Activated CD4-positive, alpha-beta T cell treated with anti-CD3 and anti-CD28 coated beads, Interleukin-2, amount 10 ng/mL, durations not matched to agents 7 days and 5 days (primary cell): ENCODE data around the gene PDE4D. TPM values are rescaled to one million over a fixed set of nuclear protein-coding genes. Genes with fewer than 3 reads are reported as not detected.

Source experiments
- CTCF ChIA-PET: fragments of 350-600 bp; sonication (Branson Sonifier 250); formaldehyde crosslinking; loops from one replicate; lab custom pipeline; 2021; ENCODE audit warnings: antibody characterized with exemption; lab: Charles Lee
- POLR2A ChIA-PET: fragments of 350-600 bp; sonication (Branson Sonifier 250); formaldehyde crosslinking; loops from one replicate; lab custom pipeline; 2021; ENCODE audit warnings: antibody characterized with exemption; lab: Charles Lee
- DNase-seq: peaks from one replicate; pipeline ENCODE4 v3.0.0-alpha.2; 2020
- H3K27ac Mint-ChIP-seq: one replicate; pipeline ENCODE4 v1.8.0; 2021; ENCODE audit warnings: mild to moderate bottlenecking, moderate library complexity, mixed read lengths
- H3K27me3 Mint-ChIP-seq: one replicate; pipeline ENCODE4 v1.8.0; 2021; ENCODE audit warnings: mixed read lengths
- H3K36me3 Mint-ChIP-seq: one replicate; pipeline ENCODE4 v1.8.0; 2021; ENCODE audit warnings: low read depth, mixed read lengths
- H3K4me1 Mint-ChIP-seq: one replicate; pipeline ENCODE4 v1.8.0; 2021; ENCODE audit warnings: mixed read lengths
- H3K4me3 Mint-ChIP-seq: one replicate; pipeline ENCODE4 v1.8.0; 2021; ENCODE audit warnings: mild to moderate bottlenecking, moderate library complexity, mixed read lengths
- H3K9me3 Mint-ChIP-seq: one replicate; pipeline ENCODE4 v1.8.0; 2021; ENCODE audit warnings: mixed read lengths
- total RNA-seq, 2 experiments: library from RNA; stranded (reverse); gene quantifications; one replicate each; pipeline ENCODE4 v1.2.3, GENCODE V29; 2021

Gene PDE4D
- total RNA-seq, 2 experiments from 2014 or later = 62.0 to 67.8 TPM

- CTCF ChIA-PET = interaction anchor here (1.6 kb wide), 1 partner anchor 13 kb away, joined by 6 read pairs; no protein-coding TSS in a partner anchor
- DNase-seq = no peak
- no peak overlapping the region for H3K27ac Mint-ChIP-seq
- no peaks in the 10 kb centered on the region for H3K9me3 Mint-ChIP-seq
- no peak overlapping the region for H3K4me3 Mint-ChIP-seq
- H3K27me3 Mint-ChIP-seq = peaks cover 3% of the 10 kb centered on the region
- H3K36me3 Mint-ChIP-seq = no peaks in the 10 kb centered on the region
- peaks cover 27% of the 10 kb centered on the region for H3K4me1 Mint-ChIP-seq
- POLR2A ChIA-PET = no interaction called here
Measured at GRCh38 chr5:59660737-59661136, 232.8 kb downstream of the PDE4D start.

GRCh38 chr5:59656351-59657254, 236.9 kb downstream of the PDE4D start:
- DNase-seq = no peak
- CTCF ChIA-PET = no interaction called here
- Mint-ChIP-seq H3K36me3 (no peaks in the 10 kb centered on the region), H3K9me3 (no peaks in the 10 kb centered on the region), H3K27ac (no peak overlapping the region), H3K4me1 (peaks cover 18% of the 10 kb centered on the region), H3K4me3 (no peak overlapping the region), H3K27me3 (peaks cover 3% of the 10 kb centered on the region)
- POLR2A ChIA-PET = no interaction called here

GRCh38 chr5:59655693-59656309, 237.7 kb downstream of the PDE4D start:
- H3K36me3 Mint-ChIP-seq = no peaks in the 10 kb centered on the region
- ChIA-PET CTCF (no interaction called here), POLR2A (no interaction called here)
- no peak for DNase-seq
- peaks cover 15% of the 10 kb centered on the region for H3K4me1 Mint-ChIP-seq
- H3K27ac Mint-ChIP-seq = no peak overlapping the region
- H3K9me3 Mint-ChIP-seq = no peaks in the 10 kb centered on the region
- H3K27me3 Mint-ChIP-seq = peaks cover 3% of the 10 kb centered on the region
- no peak overlapping the region for H3K4me3 Mint-ChIP-seq

GRCh38 chr5:59654691-59655090, 238.8 kb downstream of the PDE4D start:
- Mint-ChIP-seq H3K4me3 (no peak overlapping the region), H3K9me3 (no peaks in the 10 kb centered on the region), H3K4me1 (peaks cover 11% of the 10 kb centered on the region), H3K27me3 (peaks cover 3% of the 10 kb centered on the region), H3K36me3 (no peaks in the 10 kb centered on the region), H3K27ac (no peak overlapping the region)
- DNase-seq = no peak
- CTCF ChIA-PET = no interaction called here
- POLR2A ChIA-PET = no interaction called here

- no peak overlapping the region for H3K27ac Mint-ChIP-seq
- H3K27me3 Mint-ChIP-seq = peaks cover 3% of the 10 kb centered on the region
- no peaks in the 10 kb centered on the region for H3K9me3 Mint-ChIP-seq
- CTCF ChIA-PET = no interaction called here
- POLR2A ChIA-PET = no interaction called here
- peaks cover 9% of the 10 kb centered on the region for H3K4me1 Mint-ChIP-seq
- H3K4me3 Mint-ChIP-seq = no peak overlapping the region
- DNase-seq = no peak
- H3K36me3 Mint-ChIP-seq = no peaks in the 10 kb centered on the region
Measured at GRCh38 chr5:59652449-59652848, 241.1 kb downstream of the PDE4D start.

GRCh38 chr5:59648949-59649921, 244.3 kb downstream of the PDE4D start:
- Mint-ChIP-seq H3K4me3 (no peak overlapping the region), H3K4me1 (peaks cover 8% of the 10 kb centered on the region), H3K36me3 (no peaks in the 10 kb centered on the region), H3K9me3 (no peaks in the 10 kb centered on the region), H3K27ac (no peak overlapping the region), H3K27me3 (no peaks in the 10 kb centered on the region)
- ChIA-PET CTCF (no interaction called here), POLR2A (no interaction called here)
- no peak for DNase-seq

GRCh38 chr5:59648038-59648831, 245.3 kb downstream of the PDE4D start:
- Mint-ChIP-seq H3K4me1 (peaks cover 8% of the 10 kb centered on the region), H3K27me3 (no peaks in the 10 kb centered on the region), H3K27ac (no peak overlapping the region), H3K36me3 (no peaks in the 10 kb centered on the region), H3K9me3 (no peaks in the 10 kb centered on the region), H3K4me3 (no peak overlapping the region)
- no peak for DNase-seq
- CTCF ChIA-PET = no interaction called here
- POLR2A ChIA-PET = no interaction called here

- no peaks in the 10 kb centered on the region for H3K9me3 Mint-ChIP-seq
- H3K27me3 Mint-ChIP-seq = peaks cover 3% of the 10 kb centered on the region
- POLR2A ChIA-PET = interaction anchor here (0.5 kb wide), 1 partner anchor 99 kb away, joined by 3 read pairs; no protein-coding TSS in a partner anchor
- no peak overlapping the region for H3K4me3 Mint-ChIP-seq
- H3K27ac Mint-ChIP-seq = no peak overlapping the region
- peaks cover 8% of the 10 kb centered on the region for H3K4me1 Mint-ChIP-seq
- no peak for DNase-seq
- CTCF ChIA-PET = interaction anchor here (1.0 kb wide), 1 partner anchor 12 kb away, joined by 3 read pairs; no protein-coding TSS in a partner anchor
- H3K36me3 Mint-ChIP-seq = no peaks in the 10 kb centered on the region
Measured at GRCh38 chr5:59645380-59645779, 248.1 kb downstream of the PDE4D start.

- Mint-ChIP-seq H3K27ac (no peak overlapping the region), H3K4me1 (peaks cover 7% of the 10 kb centered on the region), H3K36me3 (no peaks in the 10 kb centered on the region), H3K9me3 (no peaks in the 10 kb centered on the region), H3K4me3 (no peak overlapping the region), H3K27me3 (peaks cover 9% of the 10 kb centered on the region)
- DNase-seq = no peak
- ChIA-PET CTCF (interaction anchor here (0.8 kb wide), 1 partner anchor 59 kb away, joined by 3 read pairs; no protein-coding TSS in a partner anchor), POLR2A (no interaction called here)
Measured at GRCh38 chr5:59640411-59640810, 253.1 kb downstream of the PDE4D start.

- Mint-ChIP-seq H3K27ac (no peak overlapping the region), H3K4me3 (no peak overlapping the region), H3K4me1 (no peaks in the 10 kb centered on the region), H3K27me3 (peaks cover 15% of the 10 kb centered on the region), H3K36me3 (no peaks in the 10 kb centered on the region), H3K9me3 (peaks cover 8% of the 10 kb centered on the region)
- ChIA-PET CTCF (interaction anchor here (0.7 kb wide), 1 partner anchor 620 kb away, joined by 3 read pairs; no protein-coding TSS in a partner anchor), POLR2A (no interaction called here)
- DNase-seq = no peak
Measured at GRCh38 chr5:59637884-59638580, 255.5 kb downstream of the PDE4D start.

GRCh38 chr5:59629561-59629960, 264.0 kb downstream of the PDE4D start:
- Mint-ChIP-seq H3K27me3 (peaks cover 7% of the 10 kb centered on the region), H3K4me1 (no peaks in the 10 kb centered on the region), H3K4me3 (no peak overlapping the region), H3K9me3 (peaks cover 14% of the 10 kb centered on the region), H3K36me3 (no peaks in the 10 kb centered on the region), H3K27ac (no peak overlapping the region)
- DNase-seq = no peak
- POLR2A ChIA-PET = no interaction called here
- CTCF ChIA-PET = no interaction called here
